ENCODE results near the gene RPUSD4. TPM values are rescaled to one million over a fixed set of nuclear protein-coding genes. Genes with fewer than 3 reads are reported as not detected.
A peak's percentile ranks its signal among the peaks of the same experiment; 100 is the strongest.

The RPUSD4 gene
- total RNA-seq, 2 experiments from 2014 or later = 26.5 to 26.8 TPM

GRCh38 chr11:126202646-126203359 is 8.6 kb downstream of the RPUSD4 start:
- Mint-ChIP-seq H3K27me3 (no peaks in the 10 kb centered on the region), H3K27ac (no peak overlapping the region), H3K36me3 (ENCODE audit: low read depth) (peaks cover 61% of the 10 kb centered on the region), H3K4me3 (no peak overlapping the region), H3K4me1 (no peaks in the 10 kb centered on the region), H3K9me3 (peaks cover 3% of the 10 kb centered on the region)
- ChIA-PET POLR2A (no interaction called here), CTCF (interaction anchor here (1.3 kb wide), 1 partner anchor 9 kb away, joined by 4 read pairs; no protein-coding TSS in a partner anchor)
- no peak for DNase-seq

DNA sequence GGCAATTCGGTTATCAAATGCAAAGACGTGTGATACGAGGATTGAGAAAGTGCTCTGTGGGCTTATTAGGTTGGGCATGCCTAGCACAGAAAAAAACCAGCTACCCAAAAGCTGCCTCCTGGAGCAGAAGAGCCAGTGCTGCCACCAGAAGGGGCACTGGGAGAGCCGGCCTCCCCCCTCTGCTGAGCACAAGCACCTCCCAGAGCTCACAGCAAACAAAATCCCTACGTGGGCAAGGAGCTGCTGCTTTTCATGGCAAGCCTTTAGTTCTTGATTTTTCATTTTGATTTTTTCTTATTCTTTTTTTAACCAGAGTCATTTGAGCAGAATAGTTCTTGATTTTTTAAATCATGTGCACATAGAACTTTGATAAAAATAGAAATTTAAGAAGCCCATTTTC is 12.8 kb downstream of the RPUSD4 start:
- no peak overlapping the region for H3K4me3 Mint-ChIP-seq
- no peaks in the 10 kb centered on the region for H3K4me1 Mint-ChIP-seq
- H3K27me3 Mint-ChIP-seq = no peaks in the 10 kb centered on the region
- H3K36me3 Mint-ChIP-seq (ENCODE audit: low read depth) = peaks cover 60% of the 10 kb centered on the region
- ChIA-PET CTCF (interaction anchor here (2.0 to 2.7 kb wide), 2 partner anchors 256 to 275 kb away, joined by 5 to 9 read pairs; no protein-coding TSS in a partner anchor), POLR2A (interaction anchor here (1.5 kb wide), 1 partner anchor 295 kb away, joined by 4 read pairs; the partner anchor contains the start of gene PUS3)
- no peak overlapping the region for H3K27ac Mint-ChIP-seq
- DNase-seq = no peak
- H3K9me3 Mint-ChIP-seq = peaks cover 5% of the 10 kb centered on the region

- peaks cover 5% of the 10 kb centered on the region for H3K9me3 Mint-ChIP-seq
- no peak overlapping the region for H3K27ac Mint-ChIP-seq
- no peak overlapping the region for H3K4me3 Mint-ChIP-seq
- CTCF ChIA-PET = interaction anchor here (2.0 to 2.7 kb wide), 2 partner anchors 255 to 274 kb away, joined by 5 to 9 read pairs; no protein-coding TSS in a partner anchor
- no peak for DNase-seq
- H3K4me1 Mint-ChIP-seq = no peaks in the 10 kb centered on the region
- POLR2A ChIA-PET = interaction anchor here (1.5 kb wide), 1 partner anchor 294 kb away, joined by 4 read pairs; the partner anchor contains the start of gene PUS3
- H3K36me3 Mint-ChIP-seq (ENCODE audit: low read depth) = peaks cover 50% of the 10 kb centered on the region
- no peaks in the 10 kb centered on the region for H3K27me3 Mint-ChIP-seq
Measured at GRCh38 chr11:126197277-126197939, 14.0 kb downstream of the RPUSD4 start.

- CTCF ChIA-PET = interaction anchor here (6.8 kb wide), 1 partner anchor 253 kb away, joined by 75 read pairs; no protein-coding TSS in a partner anchor
- H3K36me3 Mint-ChIP-seq (ENCODE audit: low read depth) = peaks cover 41% of the 10 kb centered on the region
Measured at GRCh38 chr11:126195119-126195518, 16.3 kb downstream of the RPUSD4 start.

GRCh38 chr11:126194121-126194543 is 17.3 kb downstream of the RPUSD4 start:
- peak; percentile 44 for DNase-seq
- peaks cover 5% of the 10 kb centered on the region for H3K9me3 Mint-ChIP-seq
- H3K27ac Mint-ChIP-seq = no peak overlapping the region
- CTCF ChIA-PET = interaction anchor here (0.8 to 6.8 kb wide), 19 partner anchors 9 to 297 kb away, joined by 3 to 75 read pairs (median 4); no protein-coding TSS in a partner anchor
- peaks cover 34% of the 10 kb centered on the region for H3K36me3 Mint-ChIP-seq (ENCODE audit: low read depth)
- H3K27me3 Mint-ChIP-seq = no peaks in the 10 kb centered on the region
- POLR2A ChIA-PET = interaction anchor here (1.3 to 1.4 kb wide), 2 partner anchors 10 to 307 kb away, joined by 3 to 4 read pairs; partner anchors contain the start of gene HYLS1
- H3K4me1 Mint-ChIP-seq = no peaks in the 10 kb centered on the region
- H3K4me3 Mint-ChIP-seq = no peak overlapping the region

More at GRCh38 chr11:126195119-126195518, 16.3 kb downstream of the RPUSD4 start:
- Mint-ChIP-seq H3K27me3 (no peaks in the 10 kb centered on the region), H3K4me3 (no peak overlapping the region), H3K9me3 (peaks cover 5% of the 10 kb centered on the region), H3K27ac (no peak overlapping the region), H3K4me1 (no peaks in the 10 kb centered on the region)
- POLR2A ChIA-PET = no interaction called here
- DNase-seq = no peak

DNA sequence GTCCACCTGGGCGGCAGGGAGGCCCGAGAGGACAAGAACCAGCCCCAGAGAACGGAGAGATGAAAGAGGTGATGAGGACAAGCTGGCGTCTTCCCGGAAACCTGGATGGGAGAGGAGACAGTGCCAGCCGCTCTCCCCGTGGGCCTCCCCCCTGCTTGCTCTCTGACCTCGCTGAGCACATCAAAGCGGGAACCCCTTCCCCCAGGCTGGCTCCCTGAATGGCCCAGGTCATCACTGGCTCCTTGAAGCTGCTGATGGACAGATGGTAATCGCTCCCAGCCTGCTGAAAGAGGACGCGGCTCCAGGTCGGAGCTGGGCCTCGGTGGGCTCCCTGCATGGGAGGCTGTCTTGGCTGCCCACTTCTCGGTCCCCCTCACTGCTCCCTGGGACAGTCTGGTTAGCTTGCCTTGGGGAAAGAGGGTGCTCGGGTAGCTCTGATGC is 18.4 kb downstream of the RPUSD4 start:
- peaks cover 26% of the 10 kb centered on the region for H3K36me3 Mint-ChIP-seq (ENCODE audit: low read depth)
- no peak overlapping the region for H3K4me3 Mint-ChIP-seq
- peaks cover 6% of the 10 kb centered on the region for H3K4me1 Mint-ChIP-seq
- peaks cover 4% of the 10 kb centered on the region for H3K9me3 Mint-ChIP-seq
- no peak for DNase-seq
- POLR2A ChIA-PET = interaction anchor here (1.3 to 1.4 kb wide), 2 partner anchors 11 to 305 kb away, joined by 3 to 4 read pairs; partner anchors contain the start of gene HYLS1
- no peak overlapping the region for H3K27ac Mint-ChIP-seq
- CTCF ChIA-PET = interaction anchor here (0.7 to 6.8 kb wide), 17 partner anchors 11 to 296 kb away, joined by 3 to 75 read pairs (median 4); no protein-coding TSS in a partner anchor
- H3K27me3 Mint-ChIP-seq = no peaks in the 10 kb centered on the region

- Mint-ChIP-seq H3K4me3 (no peak overlapping the region), H3K9me3 (peaks cover under 1% of the 10 kb centered on the region), H3K4me1 (peaks cover 6% of the 10 kb centered on the region), H3K27ac (no peak overlapping the region), H3K36me3 (ENCODE audit: low read depth) (peaks cover 19% of the 10 kb centered on the region), H3K27me3 (no peaks in the 10 kb centered on the region)
- CTCF ChIA-PET = interaction anchor here (1.7 to 6.8 kb wide), 3 partner anchors 14 to 269 kb away, joined by 6 to 75 read pairs (median 42); no protein-coding TSS in a partner anchor
- DNase-seq = no peak
- POLR2A ChIA-PET = no interaction called here
Measured at GRCh38 chr11:126192361-126192760, 19.1 kb downstream of the RPUSD4 start.

- H3K36me3 Mint-ChIP-seq (ENCODE audit: low read depth) = peaks cover 11% of the 10 kb centered on the region
- H3K4me3 Mint-ChIP-seq = no peak overlapping the region
- no peaks in the 10 kb centered on the region for H3K9me3 Mint-ChIP-seq
- ChIA-PET POLR2A (no interaction called here), CTCF (interaction anchor here (2.9 to 6.8 kb wide), 2 partner anchors 250 to 268 kb away, joined by 42 to 75 read pairs; no protein-coding TSS in a partner anchor)
- H3K4me1 Mint-ChIP-seq = peaks cover 6% of the 10 kb centered on the region
- no peak overlapping the region for H3K27ac Mint-ChIP-seq
- DNase-seq = no peak
- no peaks in the 10 kb centered on the region for H3K27me3 Mint-ChIP-seq
Measured at GRCh38 chr11:126191379-126192073, 19.9 kb downstream of the RPUSD4 start.

GRCh38 chr11:126190792-126191191 is 20.7 kb downstream of the RPUSD4 start:
- H3K36me3 Mint-ChIP-seq (ENCODE audit: low read depth) = peaks cover 5% of the 10 kb centered on the region
- no peaks in the 10 kb centered on the region for H3K9me3 Mint-ChIP-seq
- H3K27ac Mint-ChIP-seq = no peak overlapping the region
- POLR2A ChIA-PET = no interaction called here
- DNase-seq = no peak
- CTCF ChIA-PET = interaction anchor here (6.8 kb wide), 1 partner anchor 249 kb away, joined by 75 read pairs; no protein-coding TSS in a partner anchor
- no peak overlapping the region for H3K4me3 Mint-ChIP-seq
- no peaks in the 10 kb centered on the region for H3K27me3 Mint-ChIP-seq
- H3K4me1 Mint-ChIP-seq = peaks cover 6% of the 10 kb centered on the region

GRCh38 chr11:126189109-126189929 is 22.1 kb downstream of the RPUSD4 start:
- DNase-seq = no peak
- H3K27me3 Mint-ChIP-seq = no peaks in the 10 kb centered on the region
- peaks cover 6% of the 10 kb centered on the region for H3K4me1 Mint-ChIP-seq
- POLR2A ChIA-PET = no interaction called here
- H3K27ac Mint-ChIP-seq = no peak overlapping the region
- CTCF ChIA-PET = interaction anchor here (6.8 kb wide), 1 partner anchor 247 kb away, joined by 75 read pairs; no protein-coding TSS in a partner anchor
- H3K9me3 Mint-ChIP-seq = no peaks in the 10 kb centered on the region
- H3K36me3 Mint-ChIP-seq (ENCODE audit: low read depth) = peaks cover 3% of the 10 kb centered on the region
- H3K4me3 Mint-ChIP-seq = no peak overlapping the region

DNA sequence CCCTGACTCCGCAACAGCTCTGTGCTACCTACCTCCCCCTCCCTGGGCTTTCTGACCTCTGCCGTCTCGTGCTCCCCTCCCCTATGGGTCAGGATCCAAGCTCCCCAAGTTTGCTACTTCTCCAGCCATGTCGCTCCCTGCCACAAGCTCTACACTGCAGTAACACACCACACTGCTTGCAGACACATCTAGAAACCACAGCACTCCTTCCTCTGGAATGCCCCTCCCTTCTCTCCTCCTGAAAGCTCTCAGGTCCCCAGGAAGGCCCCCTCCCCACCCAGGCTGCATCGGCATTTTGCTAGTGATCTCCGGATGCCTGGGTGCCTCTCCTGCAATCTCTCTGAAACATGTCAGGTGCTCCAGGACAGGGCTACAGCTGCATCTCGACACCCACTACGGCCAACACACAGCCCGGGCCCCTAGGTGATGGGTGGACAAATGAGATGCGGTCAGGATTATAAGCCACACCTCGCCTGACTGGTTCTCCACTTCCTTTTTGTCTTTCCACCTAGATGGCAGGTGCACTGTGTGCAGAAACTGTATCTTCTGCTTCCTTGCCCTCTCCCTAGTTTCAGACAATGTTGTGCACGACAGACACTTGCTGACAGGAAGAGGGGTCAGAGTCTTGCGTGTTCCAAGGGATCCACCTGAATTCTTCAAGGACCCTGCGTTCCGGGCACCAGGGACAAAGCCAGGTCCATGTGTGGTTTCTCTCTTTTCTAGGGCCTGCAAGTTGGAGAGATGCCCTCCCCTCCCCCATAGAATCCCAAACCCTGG is 22.9 kb downstream of the RPUSD4 start:
- POLR2A ChIA-PET = no interaction called here
- DNase-seq = no peak
- H3K4me1 Mint-ChIP-seq = peaks cover 6% of the 10 kb centered on the region
- H3K36me3 Mint-ChIP-seq (ENCODE audit: low read depth) = peaks cover 3% of the 10 kb centered on the region
- H3K27ac Mint-ChIP-seq = no peak overlapping the region
- H3K9me3 Mint-ChIP-seq = no peaks in the 10 kb centered on the region
- no peak overlapping the region for H3K4me3 Mint-ChIP-seq
- H3K27me3 Mint-ChIP-seq = no peaks in the 10 kb centered on the region
- CTCF ChIA-PET = interaction anchor here (6.8 kb wide), 1 partner anchor 247 kb away, joined by 75 read pairs; no protein-coding TSS in a partner anchor

All from activated CD4-positive, alpha-beta memory T cell treated with anti-CD3 and anti-CD28 coated beads, Interleukin-2, amount 10 ng/mL, durations not matched to agents 7 days and 5 days (primary cell).